ENCODE measurements around the gene FRYL. TPM values are rescaled to one million over a fixed set of nuclear protein-coding genes. Genes with fewer than 3 reads are reported as not detected.

FRYL gene
- 37.3 and 39.5 TPM in 2 replicates for total RNA-seq

GRCh38 chr4:48779998-48780864, at the start of gene FRYL:
Gene FRYL, minus strand, starts transcription at chr4:48780279. Its CDS starts 145,869 bp downstream, at chr4:48634410.

GRCh38 chr4:48490012-48490679, 289.9 kb downstream of the FRYL start, which contains the start of gene ZAR1:
Gene ZAR1, plus strand, starts transcription at chr4:48490252. Its CDS starts 40 bp downstream, at chr4:48490292.

GRCh38 chr4:48483006-48483776, 296.9 kb downstream of the FRYL start, which contains the start of gene SLC10A4:
Gene SLC10A4, plus strand, starts transcription at chr4:48483343. Its CDS starts 219 bp downstream, at chr4:48483562.

Other genes with a start within 250 kb of the FRYL start
- gene OCIAD1, start 50.8 kb upstream of the FRYL start, total RNA-seq, result 68.1 and 72.9 TPM in 2 replicates
- gene OCIAD2, start 126.5 kb upstream of the FRYL start, total RNA-seq, result 18.2 and 23.0 TPM in 2 replicates
- gene CWH43, start 206.0 kb upstream of the FRYL start, total RNA-seq, result not detected in 2 replicates